GM23338 (cell line): ENCODE results near the gene RPS19. TPM values are rescaled to one million over a fixed set of nuclear protein-coding genes. Genes with fewer than 3 reads are reported as not detected.

Source experiments
- ATAC-seq: fragments of 200-7000 bp; cut with Tn5 transposase; 3 replicates; pipeline ENCODE4 v1.9.1; 2020
- DNase-seq: peaks from one replicate; pipeline ENCODE4 v3.0.0-alpha.2; 2015; ENCODE audit warnings: low spot score
- H2AFZ ChIP-seq: fragments of 200-600 bp; sonication (generic); 2 replicates; pipeline ENCODE4 v1.8.0; 2016; ENCODE audit warnings: antibody characterized with exemption, mild to moderate bottlenecking, moderate library complexity
- H3F3A ChIP-seq: fragments of 200-600 bp; sonication (generic); replicated peaks from 2 replicates; pipeline ENCODE4 v1.8.0; 2017; ENCODE audit warnings: antibody characterized with exemption, mixed run types, low read depth
- H3K27ac ChIP-seq: fragments of 200-600 bp; sonication (generic); 2 replicates; pipeline ENCODE4 v1.6.1; 2016; ENCODE audit warnings: low read depth
- H3K27me3 ChIP-seq: fragments of 200-600 bp; sonication (generic); 2 replicates; pipeline ENCODE4 v1.8.0; 2016; ENCODE audit warnings: mild to moderate bottlenecking, mixed run types, moderate library complexity; ENCODE audit not compliant: insufficient read depth
- H3K36me3 ChIP-seq: fragments of 200-600 bp; sonication (generic); 2 replicates; pipeline ENCODE4 v1.8.0; 2016; ENCODE audit warnings: mild to moderate bottlenecking; ENCODE audit not compliant: insufficient read depth
- H3K4me1 ChIP-seq: fragments of 200-600 bp; sonication (generic); 2 replicates; pipeline ENCODE4 v1.8.0; 2016; ENCODE audit warnings: mild to moderate bottlenecking, moderate library complexity; ENCODE audit not compliant: insufficient read depth
- H3K4me2 ChIP-seq: fragments of 200-600 bp; sonication (generic); 2 replicates; pipeline ENCODE4 v1.7.1; 2017; ENCODE audit warnings: mixed run types
- H3K4me3 ChIP-seq: fragments of 200-600 bp; sonication (generic); 2 replicates; pipeline ENCODE4 v1.6.1; 2016; ENCODE audit warnings: mixed run types
- H3K79me2 ChIP-seq: fragments of 200-600 bp; sonication (generic); replicated peaks from 2 replicates; pipeline ENCODE4 v1.8.0; 2017; ENCODE audit warnings: mild to moderate bottlenecking; ENCODE audit not compliant: insufficient read depth
- H3K9me2 ChIP-seq: fragments of 200-600 bp; sonication (generic); 2 replicates; pipeline ENCODE4 v1.8.0; 2017; ENCODE audit not compliant: insufficient read depth
- H4K20me1 ChIP-seq: fragments of 200-600 bp; sonication (generic); replicated peaks from 2 replicates; pipeline ENCODE4 v1.8.0; 2017; ENCODE audit warnings: mild to moderate bottlenecking; ENCODE audit not compliant: insufficient read depth
- H3K27ac Mint-ChIP-seq: 2 replicates; pipeline ENCODE4 v1.8.0; 2020; ENCODE audit warnings: inconsistent platforms, mild to moderate bottlenecking, moderate library complexity, mixed read lengths
- H3K27me3 Mint-ChIP-seq: 3 replicates; pipeline ENCODE4 v1.8.0; 2022; ENCODE audit warnings: low read depth, mild to moderate bottlenecking, moderate library complexity, mixed read lengths, inconsistent platforms; ENCODE audit not compliant: insufficient read depth, poor library complexity
- H3K36me3 Mint-ChIP-seq: 3 replicates; pipeline ENCODE4 v1.8.0; 2021; ENCODE audit warnings: low read depth, mild to moderate bottlenecking, inconsistent platforms, moderate library complexity, mixed read lengths
- H3K4me1 Mint-ChIP-seq: 3 replicates; pipeline ENCODE4 v1.8.0; 2020; ENCODE audit warnings: mild to moderate bottlenecking, inconsistent platforms, mixed read lengths
- H3K4me3 Mint-ChIP-seq: 3 replicates; pipeline ENCODE4 v1.8.0; 2021; ENCODE audit warnings: moderate library complexity, mild to moderate bottlenecking, inconsistent platforms, mixed read lengths
- H3K9me3 Mint-ChIP-seq: 3 replicates; pipeline ENCODE4 v1.8.0; 2020; ENCODE audit warnings: moderate library complexity, mild to moderate bottlenecking, inconsistent platforms, mixed read lengths
- CREB1 ChIP-seq: fragments of 250-450 bp; sonication (Bioruptor Pico); IDR thresholded peaks from 2 replicates; pipeline ENCODE4 v1.5.0; 2020; ENCODE audit warnings: low read depth, mild to moderate bottlenecking, moderate library complexity
- CTCF ChIP-seq, 2 experiments: fragments of 200-600 bp in 1 of 2; sonication (generic) in 1 of 2; conservative IDR thresholded peaks; 2 replicates each; pipeline versions ENCODE4 v1.5.1 to v1.6.1; 2016 to 2017; ENCODE audit warnings: antibody characterized with exemption in 2 of 2, low read depth in 2 of 2, mild to moderate bottlenecking in 2 of 2, moderate library complexity in 1 of 2
- ETS1 ChIP-seq: IDR thresholded peaks from 2 replicates; pipeline ENCODE4 v1.6.1; 2016; ENCODE audit warnings: antibody characterized with exemption
- EZH2 ChIP-seq: fragments of 200-600 bp; sonication (generic); IDR thresholded peaks from one replicate; pipeline ENCODE4 v1.8.0; 2017; ENCODE audit warnings: antibody characterized with exemption, mild to moderate bottlenecking, low read depth; ENCODE audit not compliant: unreplicated experiment
- EZH2phosphoT487 ChIP-seq: fragments of 200-600 bp; sonication (generic); IDR thresholded peaks from one replicate; pipeline ENCODE4 v1.8.1; 2018; ENCODE audit warnings: antibody characterized with exemption; ENCODE audit not compliant: unreplicated experiment
- JUNB ChIP-seq: IDR thresholded peaks from one replicate; pipeline ENCODE4 v1.6.1; 2016; ENCODE audit warnings: antibody characterized with exemption; ENCODE audit not compliant: unreplicated experiment
- NANOG ChIP-seq: IDR thresholded peaks from 2 replicates; pipeline ENCODE4 v1.6.1; 2016; ENCODE audit warnings: antibody characterized with exemption, borderline replicate concordance
- POLR2AphosphoS5 ChIP-seq: IDR thresholded peaks from 2 replicates; pipeline ENCODE4 v1.6.1; 2016; ENCODE audit warnings: antibody characterized with exemption, low read depth
- REST ChIP-seq: IDR thresholded peaks from one replicate; pipeline ENCODE4 v1.6.1; 2018; ENCODE audit warnings: antibody characterized with exemption; ENCODE audit not compliant: unreplicated experiment
- STAT1 ChIP-seq: IDR thresholded peaks from one replicate; pipeline ENCODE4 v1.6.1; 2016; ENCODE audit warnings: antibody characterized with exemption; ENCODE audit not compliant: unreplicated experiment
- ZNF114 ChIP-seq: fragments of 250-450 bp; sonication (Bioruptor Pico); IDR thresholded peaks from 2 replicates; pipeline ENCODE4 v1.5.0; 2020; ENCODE audit warnings: mild to moderate bottlenecking, moderate library complexity
- ZNF331 ChIP-seq: fragments of 250-450 bp; sonication (Bioruptor Pico); IDR thresholded peaks from 2 replicates; pipeline ENCODE4 v1.5.0; 2020; ENCODE audit warnings: low read depth, mild to moderate bottlenecking, moderate library complexity
- ZNF462 ChIP-seq: fragments of 250-450 bp; sonication (Bioruptor Pico); IDR thresholded peaks from 2 replicates; pipeline ENCODE4 v1.5.0; 2020; ENCODE audit warnings: mild to moderate bottlenecking, moderate library complexity
- polyA plus RNA-seq: library from polyadenylated mRNA; unstranded; fragments of >200 nt; fragmentation: Nextera tagmentation; extraction: Ambion mirVana; gene quantifications from 2 replicates; pipeline ENCODE4 v1.2.1, GENCODE V29; 2016
- total RNA-seq: library from RNA; depleted of rRNA; stranded (reverse); fragments of >200 nt; shearing (Covaris generic); gene quantifications from 2 replicates; pipeline ENCODE4 v1.2.3, GENCODE V29; 2014

RPS19 gene
- total and polyA plus RNA-seq, 2 experiments from 2014 or later = 1,798 to 4,073 TPM

- H3K36me3 ChIP-seq = no peaks in the 10 kb centered on the region
- no peak overlapping the region for H3K27ac ChIP-seq
- no peak for ATAC-seq
- no peak overlapping the region for H2AFZ ChIP-seq
- peaks cover 5% of the 10 kb centered on the region; the same call in 1 of the 2 replicates for H3K4me1 ChIP-seq
- no peak for TF ChIP-seq NANOG
- TF ChIP-seq ZNF114 (CRISPR knock-in tag) = no peak
- no peak for TF ChIP-seq ZNF331 (CRISPR knock-in tag)
- no peak for TF ChIP-seq POLR2AphosphoS5
- TF ChIP-seq ETS1 = no peak
- TF ChIP-seq ZNF462 = no peak
- no peak for TF ChIP-seq REST
- TF ChIP-seq STAT1 = no peak
- TF ChIP-seq JUNB = no peak
- TF ChIP-seq EZH2 = no peak
- no peak for TF ChIP-seq EZH2phosphoT487
- TF ChIP-seq CTCF (conservative IDR thresholded peaks at IDR 0.05; ENCODE audit: low read depth in 2 of 2) = no peak
- no peak for TF ChIP-seq CREB1 (CRISPR knock-in tag)
- Mint-ChIP-seq H3K4me3 (no peak overlapping the region), H3K27me3 (peaks cover 36% of the 10 kb centered on the region), H3K9me3 (0 out of 3 replicates have a peak, but pooled peaks cover 3% of the 10 kb centered on the region), H3K27ac (no peak overlapping the region), H3K36me3 (no peaks in the 10 kb centered on the region; the same call in 2 of the 3 replicates), H3K4me1 (peaks cover 8% of the 10 kb centered on the region)
- peaks cover 100% of the 10 kb centered on the region for H3K27me3 ChIP-seq
- DNase-seq = no peak
- H3F3A ChIP-seq = peaks cover 8% of the 10 kb centered on the region; the same call in 1 of the 2 replicates
- H4K20me1 ChIP-seq = no peaks in the 10 kb centered on the region; the same call in 1 of the 2 replicates
- no peak overlapping the region for H3K4me3 ChIP-seq
- no peaks in the 10 kb centered on the region for H3K9me2 ChIP-seq
- H3K4me2 ChIP-seq = peak overlapping the region; percentile 74; the same call in 1 of the 2 replicates
- no peaks in the 10 kb centered on the region for H3K79me2 ChIP-seq
Measured at GRCh38 chr19:41915776-41916414, 55.8 kb downstream of the RPS19 start.
